ENCODE data around the gene FOXN4.

DNA sequence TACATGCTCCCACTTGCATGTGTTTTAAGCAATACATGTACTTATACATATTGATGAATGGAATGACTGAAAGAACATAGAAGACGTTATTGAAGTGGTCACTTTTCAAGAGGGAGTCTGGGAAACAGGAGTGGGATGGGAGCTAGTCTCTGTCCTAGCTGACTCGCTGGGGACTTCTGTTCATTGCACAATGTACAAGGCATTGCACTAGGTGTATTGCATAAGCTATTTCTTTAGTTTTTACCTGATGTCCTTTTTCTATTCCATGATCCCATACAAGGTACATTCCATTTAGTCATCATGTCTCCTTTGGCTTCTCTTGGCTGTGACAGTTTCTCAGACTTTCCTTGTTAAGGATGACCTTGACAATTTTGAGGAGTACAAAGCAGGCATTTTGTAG lies 34.6 kb upstream of the FOXN4 start:
- no peak for TF ChIP-seq CTCF (IDR thresholded peaks at IDR 0.05; ENCODE audit: insufficient read depth, low read length)
- TF ChIP-seq GABPA (IDR thresholded peaks at IDR 0.05; ENCODE audit: low read depth) = no peak
- no peak for TF ChIP-seq POLR2AphosphoS5 (IDR thresholded peaks at IDR 0.05; ENCODE audit: low read depth)

All from HL-60 (cell line).